ENCODE results near the gene TRPT1. TPM values are rescaled to one million over a fixed set of nuclear protein-coding genes. Genes with fewer than 3 reads are reported as not detected.

Gene TRPT1
- total RNA-seq, 1 donor from 2014 or later: 39.0 TPM

- Mint-ChIP-seq H3K36me3 (ENCODE audit: unreplicated experiment) (no peaks in the 10 kb centered on the region), H3K4me1 (ENCODE audit: low read depth, unreplicated experiment) (peaks cover 9% of the 10 kb centered on the region), H3K9me3 (ENCODE audit: unreplicated experiment) (peaks cover 17% of the 10 kb centered on the region), H3K4me3 (ENCODE audit: unreplicated experiment) (peak overlapping the region; percentile 47), H3K27me3 (ENCODE audit: unreplicated experiment) (peaks cover 11% of the 10 kb centered on the region), H3K27ac (ENCODE audit: unreplicated experiment) (peak overlapping the region; percentile 52)
- DNase-seq: no peak
- TF ChIP-seq CTCF (IDR thresholded peaks at IDR 0.05; ENCODE audit: partially characterized antibody, unreplicated experiment): no peak
Observed at GRCh38 chr11:64244107-64244506, 18.1 kb upstream of the TRPT1 start.

GRCh38 chr11:64243236-64243854 lies 17.4 kb upstream of the TRPT1 start:
- DNase-seq: no peak
- peaks cover 16% of the 10 kb centered on the region for H3K9me3 Mint-ChIP-seq (ENCODE audit: unreplicated experiment)
- peak overlapping the region; percentile 47 for H3K4me3 Mint-ChIP-seq (ENCODE audit: unreplicated experiment)
- peak overlapping the region; percentile 52 for H3K27ac Mint-ChIP-seq (ENCODE audit: unreplicated experiment)
- H3K4me1 Mint-ChIP-seq (ENCODE audit: low read depth, unreplicated experiment): peaks cover 8% of the 10 kb centered on the region
- H3K27me3 Mint-ChIP-seq (ENCODE audit: unreplicated experiment): peaks cover 7% of the 10 kb centered on the region
- no peaks in the 10 kb centered on the region for H3K36me3 Mint-ChIP-seq (ENCODE audit: unreplicated experiment)
- TF ChIP-seq CTCF (IDR thresholded peaks at IDR 0.05; ENCODE audit: partially characterized antibody, unreplicated experiment): no peak

GRCh38 chr11:64241491-64242374 lies 15.7 kb upstream of the TRPT1 start:
- Mint-ChIP-seq H3K27ac (ENCODE audit: unreplicated experiment) (peak overlapping the region; percentile 86), H3K27me3 (ENCODE audit: unreplicated experiment) (peaks cover 7% of the 10 kb centered on the region), H3K9me3 (ENCODE audit: unreplicated experiment) (peaks cover 10% of the 10 kb centered on the region), H3K4me3 (ENCODE audit: unreplicated experiment) (peak overlapping the region; percentile 94), H3K4me1 (ENCODE audit: low read depth, unreplicated experiment) (peaks cover 1% of the 10 kb centered on the region), H3K36me3 (ENCODE audit: unreplicated experiment) (no peaks in the 10 kb centered on the region)
- peak; percentile 58 for DNase-seq
- TF ChIP-seq CTCF (IDR thresholded peaks at IDR 0.05; ENCODE audit: partially characterized antibody, unreplicated experiment): no peak

- Mint-ChIP-seq H3K27ac (ENCODE audit: unreplicated experiment) (peak overlapping the region; percentile 86), H3K4me1 (ENCODE audit: low read depth, unreplicated experiment) (peaks cover 1% of the 10 kb centered on the region), H3K27me3 (ENCODE audit: unreplicated experiment) (peaks cover 7% of the 10 kb centered on the region), H3K9me3 (ENCODE audit: unreplicated experiment) (peaks cover 10% of the 10 kb centered on the region), H3K4me3 (ENCODE audit: unreplicated experiment) (peak overlapping the region; percentile 94), H3K36me3 (ENCODE audit: unreplicated experiment) (no peaks in the 10 kb centered on the region)
- DNase-seq: peak; percentile 100
- TF ChIP-seq CTCF (IDR thresholded peaks at IDR 0.05; ENCODE audit: partially characterized antibody, unreplicated experiment): no peak
Observed at GRCh38 chr11:64241241-64241490, 15.2 kb upstream of the TRPT1 start.

Data from glutamatergic neuron (in vitro differentiated cells).